ENCODE measurements around the gene MYH7.

The MYH7 gene

DNA sequence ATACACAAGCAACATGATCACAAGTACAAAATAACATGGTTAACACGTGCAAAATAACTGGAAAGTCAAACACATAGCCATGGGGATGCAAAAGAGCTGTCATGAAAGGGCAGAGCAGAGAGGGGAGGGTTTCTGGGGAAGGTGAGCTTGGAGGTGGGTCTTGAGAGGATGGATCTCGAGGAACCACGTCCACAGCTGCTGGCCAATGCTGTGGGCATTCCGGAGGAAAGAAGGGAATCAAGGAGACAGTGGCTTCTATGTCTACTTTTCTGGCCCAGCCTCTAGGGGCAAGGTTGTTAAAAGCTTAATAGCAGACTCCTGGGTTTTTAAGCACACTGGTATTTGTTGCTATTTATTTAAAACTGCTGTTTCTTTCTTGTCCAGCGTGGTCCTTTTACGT is 8.4 kb upstream of the MYH7 start:
- no peaks in the 10 kb centered on the region for H3K36me3 ChIP-seq (ENCODE audit: insufficient read depth, low read length)
- no peak overlapping the region for H3K27ac ChIP-seq

GRCh38 chr14:23443411-23443812 is 8.0 kb upstream of the MYH7 start:
- no peak overlapping the region for H3K9ac ChIP-seq (ENCODE audit: insufficient read length)
- TF ChIP-seq EZH2 (IDR thresholded peaks at IDR 0.05) (no peak), FOXP2 (optimal IDR thresholded peaks at IDR 0.05; ENCODE audit: control extremely low read depth, extremely low read length, insufficient read depth) (no peak), POLR2AphosphoS5 (IDR thresholded peaks at IDR 0.05; ENCODE audit: borderline replicate concordance, low read depth, low read length) (no peak)
- H3K36me3 ChIP-seq (ENCODE audit: insufficient read depth, low read length) = no peaks in the 10 kb centered on the region
- H3K27ac ChIP-seq = no peak overlapping the region
- no peak for DNase-seq (ENCODE audit: low read depth, low spot score)
- no peaks in the 10 kb centered on the region for H3K9me3 ChIP-seq (ENCODE audit: low read depth, low read length)
- no peak overlapping the region for H3K4me3 ChIP-seq

More for the DNA sequence above, 8.4 kb upstream of the MYH7 start:
- Histone ChIP-seq H3K9me3 (ENCODE audit: low read depth, low read length) (no peaks in the 10 kb centered on the region), H3K9ac (ENCODE audit: insufficient read length) (no peak overlapping the region), H3K4me3 (no peak overlapping the region)
- no peak for DNase-seq (ENCODE audit: low read depth, low spot score)
- no peak for TF ChIP-seq FOXP2 (optimal IDR thresholded peaks at IDR 0.05; ENCODE audit: control extremely low read depth, extremely low read length, insufficient read depth)
- no peak for TF ChIP-seq POLR2AphosphoS5 (IDR thresholded peaks at IDR 0.05; ENCODE audit: borderline replicate concordance, low read depth, low read length)
- TF ChIP-seq EZH2 (IDR thresholded peaks at IDR 0.05) = no peak

DNA sequence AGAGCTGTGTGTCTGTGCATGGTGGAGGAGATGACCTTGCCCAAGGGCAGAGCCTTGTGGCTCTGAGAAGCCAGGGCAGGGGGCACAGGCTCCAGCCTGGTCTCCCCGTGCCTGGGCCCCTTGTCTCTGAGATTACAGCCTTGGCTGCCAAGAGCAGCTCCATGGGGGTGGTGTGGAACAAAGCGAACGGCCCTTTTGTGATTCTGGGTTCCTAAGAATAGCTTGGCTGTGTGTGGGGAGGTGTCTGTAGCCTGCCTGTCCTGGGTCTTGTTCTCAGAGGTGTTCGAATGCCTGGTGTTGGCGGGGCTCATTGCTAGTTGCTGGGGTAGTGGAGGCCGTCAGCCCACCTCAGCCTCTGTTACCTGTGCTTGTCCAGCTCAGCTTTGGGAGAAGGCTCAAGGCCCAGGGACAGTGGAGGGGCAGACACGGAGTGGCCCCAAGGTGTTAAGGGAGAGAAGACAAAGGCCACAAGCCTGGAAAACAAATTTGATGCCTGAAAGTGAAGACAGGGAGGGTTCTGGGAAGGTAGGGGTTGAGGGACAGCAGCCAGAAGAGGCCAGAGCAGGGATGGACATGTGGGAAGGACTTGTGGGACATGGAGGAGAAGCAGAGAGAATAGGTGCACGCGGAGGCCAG is 7.4 kb upstream of the MYH7 start:
- no peaks in the 10 kb centered on the region for H3K9me3 ChIP-seq (ENCODE audit: low read depth, low read length)
- DNase-seq (ENCODE audit: low read depth, low spot score) = no peak
- no peak overlapping the region for H3K9ac ChIP-seq (ENCODE audit: insufficient read length)
- no peak overlapping the region for H3K4me3 ChIP-seq
- no peak overlapping the region for H3K27ac ChIP-seq
- H3K36me3 ChIP-seq (ENCODE audit: insufficient read depth, low read length) = no peaks in the 10 kb centered on the region
- TF ChIP-seq EZH2 (IDR thresholded peaks at IDR 0.05) (no peak), FOXP2 (optimal IDR thresholded peaks at IDR 0.05; ENCODE audit: control extremely low read depth, extremely low read length, insufficient read depth) (no peak), POLR2AphosphoS5 (IDR thresholded peaks at IDR 0.05; ENCODE audit: borderline replicate concordance, low read depth, low read length) (no peak)

DNA sequence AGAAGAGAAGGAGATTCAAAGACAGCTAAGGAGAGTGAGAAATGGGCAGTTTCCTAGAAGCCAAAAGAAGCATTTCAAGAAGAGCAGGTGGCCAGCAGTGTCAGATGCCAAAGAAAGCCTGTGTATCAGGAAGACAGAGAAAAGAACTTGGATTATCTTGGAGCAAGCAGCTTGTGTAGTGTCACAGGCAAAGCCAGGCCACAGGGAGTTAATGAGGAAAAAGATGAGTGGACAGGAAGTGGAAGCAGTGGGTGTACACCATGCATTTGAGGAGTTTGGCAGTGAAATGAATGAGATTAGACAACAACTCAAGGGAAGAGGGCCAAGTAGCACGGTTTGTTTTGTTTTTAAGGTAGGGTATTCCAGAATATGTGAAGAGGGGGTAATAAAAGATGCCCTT is 5.6 kb upstream of the MYH7 start:
- Histone ChIP-seq H3K9ac (ENCODE audit: insufficient read length) (no peak overlapping the region), H3K9me3 (ENCODE audit: low read depth, low read length) (no peaks in the 10 kb centered on the region), H3K36me3 (ENCODE audit: insufficient read depth, low read length) (no peaks in the 10 kb centered on the region), H3K4me3 (no peak overlapping the region), H3K27ac (no peak overlapping the region)
- DNase-seq (ENCODE audit: low read depth, low spot score) = no peak
- TF ChIP-seq POLR2AphosphoS5 (IDR thresholded peaks at IDR 0.05; ENCODE audit: borderline replicate concordance, low read depth, low read length) (no peak), FOXP2 (optimal IDR thresholded peaks at IDR 0.05; ENCODE audit: control extremely low read depth, extremely low read length, insufficient read depth) (no peak), EZH2 (IDR thresholded peaks at IDR 0.05) (no peak)

GRCh38 chr14:23439107-23439835 is 3.8 kb upstream of the MYH7 start:
- no peak overlapping the region for H3K27ac ChIP-seq
- H3K36me3 ChIP-seq (ENCODE audit: insufficient read depth, low read length) = no peaks in the 10 kb centered on the region
- no peak for DNase-seq (ENCODE audit: low read depth, low spot score)
- H3K4me3 ChIP-seq = no peak overlapping the region
- H3K9me3 ChIP-seq (ENCODE audit: low read depth, low read length) = no peaks in the 10 kb centered on the region
- H3K9ac ChIP-seq (ENCODE audit: insufficient read length) = no peak overlapping the region
- TF ChIP-seq FOXP2 (optimal IDR thresholded peaks at IDR 0.05; ENCODE audit: control extremely low read depth, extremely low read length, insufficient read depth) = no peak
- no peak for TF ChIP-seq EZH2 (IDR thresholded peaks at IDR 0.05)
- no peak for TF ChIP-seq POLR2AphosphoS5 (IDR thresholded peaks at IDR 0.05; ENCODE audit: borderline replicate concordance, low read depth, low read length)

DNA sequence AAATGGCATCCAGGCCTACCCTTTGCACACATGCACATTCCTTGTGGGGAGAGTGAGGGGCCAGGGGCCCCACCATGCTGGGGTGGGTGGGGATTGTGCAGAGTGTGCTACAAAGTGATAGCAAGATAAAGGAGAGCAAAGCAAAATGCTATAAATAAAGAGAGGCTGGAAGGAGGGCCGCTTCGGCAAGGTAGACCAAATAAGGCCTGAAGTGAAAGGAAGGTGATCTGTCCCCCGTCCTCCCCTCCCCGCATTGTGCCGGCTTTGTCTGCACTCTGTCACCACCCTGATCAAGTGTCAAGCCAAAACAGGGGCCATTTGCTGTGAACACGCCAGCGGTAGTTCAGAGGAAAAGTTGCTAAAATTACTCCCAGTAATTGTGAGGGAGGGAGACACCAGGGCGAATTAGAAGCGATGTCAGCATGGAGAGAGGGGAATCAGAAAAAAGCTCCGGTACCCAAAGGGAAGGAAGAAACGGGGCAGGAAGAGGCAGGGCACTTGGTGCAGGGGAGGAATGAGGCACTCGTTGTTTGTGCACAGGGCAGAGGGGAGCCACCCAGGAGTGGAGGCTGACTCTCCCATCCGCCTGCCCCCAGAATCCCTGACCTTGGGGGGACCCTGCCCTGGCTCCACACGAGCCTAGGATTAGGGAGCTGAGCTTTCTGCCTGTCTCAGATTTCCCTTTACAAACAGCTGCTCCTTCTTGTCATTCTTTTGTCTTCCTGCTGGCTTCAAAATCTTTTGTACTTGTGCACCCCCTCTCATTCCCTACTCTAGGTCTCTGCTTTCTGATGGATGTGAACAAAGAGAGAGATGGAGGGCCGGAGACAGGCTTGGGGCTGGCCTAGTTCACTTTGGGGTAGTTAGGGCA is 2.9 kb upstream of the MYH7 start:
- Histone ChIP-seq H3K4me3 (no peak overlapping the region), H3K36me3 (ENCODE audit: insufficient read depth, low read length) (no peaks in the 10 kb centered on the region), H3K27ac (no peak overlapping the region), H3K9me3 (ENCODE audit: low read depth, low read length) (no peaks in the 10 kb centered on the region), H3K9ac (ENCODE audit: insufficient read length) (no peak overlapping the region)
- no peak for DNase-seq (ENCODE audit: low read depth, low spot score)
- TF ChIP-seq EZH2 (IDR thresholded peaks at IDR 0.05) (no peak), FOXP2 (optimal IDR thresholded peaks at IDR 0.05; ENCODE audit: control extremely low read depth, extremely low read length, insufficient read depth) (no peak), POLR2AphosphoS5 (IDR thresholded peaks at IDR 0.05; ENCODE audit: borderline replicate concordance, low read depth, low read length) (no peak)

DNA sequence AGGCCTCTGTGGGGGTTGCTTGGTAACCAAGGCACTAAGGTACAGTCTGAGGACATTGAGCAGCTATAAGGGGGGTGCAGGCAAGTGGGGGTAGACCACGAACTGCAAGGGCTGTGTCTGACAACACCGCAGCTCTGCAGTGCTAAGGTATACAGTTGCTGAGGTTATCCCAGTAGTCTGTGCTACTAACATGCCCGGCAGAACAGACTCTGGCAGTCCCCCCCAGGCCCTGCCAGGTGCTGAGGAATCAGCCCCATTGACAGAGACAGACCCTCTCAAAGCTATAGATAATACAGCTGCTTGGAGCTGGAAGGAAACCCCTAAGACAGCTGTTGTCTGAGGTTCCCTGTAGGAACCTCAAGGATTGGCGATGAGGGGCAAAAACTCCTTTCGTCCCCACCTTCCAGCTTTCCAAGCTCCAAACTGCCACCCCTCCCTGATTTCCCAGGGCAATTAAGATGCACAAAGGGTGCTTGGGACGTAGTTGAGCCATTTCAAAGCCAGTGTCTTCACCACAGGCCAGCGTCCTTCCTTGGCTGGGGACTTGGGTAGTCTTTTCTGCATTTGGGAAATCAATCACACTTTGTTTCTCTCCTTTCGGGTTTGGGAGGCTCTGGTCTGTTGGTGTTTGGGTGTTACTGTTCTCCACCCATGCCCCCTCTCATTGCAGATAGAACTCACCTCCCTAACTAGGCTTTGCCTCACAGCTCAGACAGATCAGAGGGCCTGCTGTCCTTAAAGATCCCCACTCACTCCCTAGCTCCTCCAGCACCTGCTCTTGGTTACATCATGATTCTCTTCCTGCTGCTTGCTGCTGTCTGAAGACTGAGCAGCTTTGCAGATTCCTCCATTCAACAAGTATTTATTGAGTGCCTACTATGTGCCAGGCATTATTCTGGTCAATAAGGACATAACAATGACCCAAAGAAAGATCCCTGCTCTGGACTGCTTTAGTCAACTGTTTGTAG is 2.0 kb upstream of the MYH7 start:
- H3K9me3 ChIP-seq (ENCODE audit: low read depth, low read length) = no peaks in the 10 kb centered on the region
- no peaks in the 10 kb centered on the region for H3K36me3 ChIP-seq (ENCODE audit: insufficient read depth, low read length)
- no peak overlapping the region for H3K4me3 ChIP-seq
- no peak for DNase-seq (ENCODE audit: low read depth, low spot score)
- no peak overlapping the region for H3K27ac ChIP-seq
- TF ChIP-seq FOXP2 (optimal IDR thresholded peaks at IDR 0.05; ENCODE audit: control extremely low read depth, extremely low read length, insufficient read depth) (no peak), POLR2AphosphoS5 (IDR thresholded peaks at IDR 0.05; ENCODE audit: borderline replicate concordance, low read depth, low read length) (no peak), EZH2 (IDR thresholded peaks at IDR 0.05) (no peak)
- H3K9ac ChIP-seq (ENCODE audit: insufficient read length) = no peak overlapping the region

Measured in SK-N-MC (cell line).